Breast epithelium (tissue), 3 donors: Measurements from ENCODE around the gene SLC2A8.

Experiments used
- POLR2A ChIP-seq: fragments of 450-650 bp; IDR thresholded peaks from one replicate; pipeline ENCODE4 v1.6.1; 2016; ENCODE audit warnings: antibody characterized with exemption, mild to moderate bottlenecking, moderate library complexity
- TF ChIP-seq, protein P1 (sequence below), 3 donors: fragments of 450-650 bp; IDR thresholded peaks; one replicate each; pipeline ENCODE4 v1.5.1; 2016 to 2017; ENCODE audit warnings: antibody characterized with exemption in 3 of 3, mild to moderate bottlenecking in 3 of 3, moderate library complexity in 3 of 3

DNA sequence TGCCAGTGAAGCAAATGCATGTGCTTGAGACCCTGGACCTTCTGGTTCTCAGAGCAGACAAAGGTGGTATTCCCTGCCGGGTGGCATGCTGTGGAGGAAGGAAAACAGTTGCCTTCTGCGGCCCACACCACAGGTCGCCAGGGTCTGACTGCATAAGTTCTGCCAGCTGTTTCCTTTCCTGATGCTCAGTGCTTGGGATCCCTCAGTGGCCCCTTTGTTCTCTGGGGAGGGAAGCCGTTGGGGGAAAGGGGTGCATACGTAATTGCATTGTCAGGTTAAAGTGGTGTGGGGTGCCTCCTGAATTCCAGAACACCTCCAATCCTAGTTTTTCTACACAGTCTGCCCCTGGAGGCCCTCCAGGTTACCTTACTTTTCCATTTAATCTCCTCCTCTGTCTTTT lies 43.1 kb upstream of the SLC2A8 start:
- TF ChIP-seq, protein P1, sequence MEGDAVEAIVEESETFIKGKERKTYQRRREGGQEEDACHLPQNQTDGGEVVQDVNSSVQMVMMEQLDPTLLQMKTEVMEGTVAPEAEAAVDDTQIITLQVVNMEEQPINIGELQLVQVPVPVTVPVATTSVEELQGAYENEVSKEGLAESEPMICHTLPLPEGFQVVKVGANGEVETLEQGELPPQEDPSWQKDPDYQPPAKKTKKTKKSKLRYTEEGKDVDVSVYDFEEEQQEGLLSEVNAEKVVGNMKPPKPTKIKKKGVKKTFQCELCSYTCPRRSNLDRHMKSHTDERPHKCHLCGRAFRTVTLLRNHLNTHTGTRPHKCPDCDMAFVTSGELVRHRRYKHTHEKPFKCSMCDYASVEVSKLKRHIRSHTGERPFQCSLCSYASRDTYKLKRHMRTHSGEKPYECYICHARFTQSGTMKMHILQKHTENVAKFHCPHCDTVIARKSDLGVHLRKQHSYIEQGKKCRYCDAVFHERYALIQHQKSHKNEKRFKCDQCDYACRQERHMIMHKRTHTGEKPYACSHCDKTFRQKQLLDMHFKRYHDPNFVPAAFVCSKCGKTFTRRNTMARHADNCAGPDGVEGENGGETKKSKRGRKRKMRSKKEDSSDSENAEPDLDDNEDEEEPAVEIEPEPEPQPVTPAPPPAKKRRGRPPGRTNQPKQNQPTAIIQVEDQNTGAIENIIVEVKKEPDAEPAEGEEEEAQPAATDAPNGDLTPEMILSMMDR (IDR thresholded peaks at IDR 0.05) = no peak
- TF ChIP-seq POLR2A = no peak
